ENCODE results near the gene SLC25A28.

DNA sequence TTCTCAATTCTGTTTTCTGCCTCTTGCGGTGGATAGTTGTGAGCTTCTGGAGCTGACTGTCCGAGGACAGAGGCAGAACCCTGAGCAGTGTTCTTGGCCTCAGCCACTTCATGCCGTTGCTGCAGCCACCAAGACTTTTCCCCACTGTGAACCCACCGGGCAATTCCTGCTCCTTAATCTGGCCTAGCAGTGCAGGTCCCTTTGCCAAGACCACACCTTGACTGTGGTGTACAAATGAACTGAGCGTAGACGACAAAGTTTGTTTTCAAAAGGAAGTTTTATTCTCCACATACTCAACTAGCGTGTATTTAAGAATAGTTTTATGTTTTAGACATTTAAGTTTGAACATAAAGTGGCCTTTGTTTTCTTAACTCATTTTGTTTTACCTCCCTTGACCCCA, 29.4 kb downstream of the SLC25A28 start:
- TF ChIP-seq EP300 (IDR thresholded peaks at IDR 0.05) (no peak), POLR2A (IDR thresholded peaks at IDR 0.05; ENCODE audit: low read depth) (no peak), POLR2AphosphoS5 (IDR thresholded peaks at IDR 0.05) (no peak)
- TF ChIP-seq, protein P1, sequence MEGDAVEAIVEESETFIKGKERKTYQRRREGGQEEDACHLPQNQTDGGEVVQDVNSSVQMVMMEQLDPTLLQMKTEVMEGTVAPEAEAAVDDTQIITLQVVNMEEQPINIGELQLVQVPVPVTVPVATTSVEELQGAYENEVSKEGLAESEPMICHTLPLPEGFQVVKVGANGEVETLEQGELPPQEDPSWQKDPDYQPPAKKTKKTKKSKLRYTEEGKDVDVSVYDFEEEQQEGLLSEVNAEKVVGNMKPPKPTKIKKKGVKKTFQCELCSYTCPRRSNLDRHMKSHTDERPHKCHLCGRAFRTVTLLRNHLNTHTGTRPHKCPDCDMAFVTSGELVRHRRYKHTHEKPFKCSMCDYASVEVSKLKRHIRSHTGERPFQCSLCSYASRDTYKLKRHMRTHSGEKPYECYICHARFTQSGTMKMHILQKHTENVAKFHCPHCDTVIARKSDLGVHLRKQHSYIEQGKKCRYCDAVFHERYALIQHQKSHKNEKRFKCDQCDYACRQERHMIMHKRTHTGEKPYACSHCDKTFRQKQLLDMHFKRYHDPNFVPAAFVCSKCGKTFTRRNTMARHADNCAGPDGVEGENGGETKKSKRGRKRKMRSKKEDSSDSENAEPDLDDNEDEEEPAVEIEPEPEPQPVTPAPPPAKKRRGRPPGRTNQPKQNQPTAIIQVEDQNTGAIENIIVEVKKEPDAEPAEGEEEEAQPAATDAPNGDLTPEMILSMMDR (IDR thresholded peaks at IDR 0.05) = no peak

Measured in esophagus muscularis mucosa (tissue), 4 donors.